Measurements from ENCODE around the gene SH2D4B. TPM values are rescaled to one million over a fixed set of nuclear protein-coding genes. Genes with fewer than 3 reads are reported as not detected.

SH2D4B gene
- total RNA-seq, 2 donors from 2014 or later: 0.12 TPM; not detected in 1

GRCh38 chr10:80582286-80582960 is 44.7 kb downstream of the SH2D4B start:
- TF ChIP-seq CTCF (IDR thresholded peaks at IDR 0.05): no peak
- no peak overlapping the region for H3K27ac ChIP-seq
- H3K36me3 ChIP-seq: no peaks in the 10 kb centered on the region
- no peak overlapping the region for H3K4me3 ChIP-seq
- H3K27me3 ChIP-seq: no peaks in the 10 kb centered on the region
- peak; percentile 5 for DNase-seq (ENCODE audit: low spot score)
- H3K9me3 ChIP-seq: no peaks in the 10 kb centered on the region
- no peaks in the 10 kb centered on the region for H3K4me1 ChIP-seq

DNA sequence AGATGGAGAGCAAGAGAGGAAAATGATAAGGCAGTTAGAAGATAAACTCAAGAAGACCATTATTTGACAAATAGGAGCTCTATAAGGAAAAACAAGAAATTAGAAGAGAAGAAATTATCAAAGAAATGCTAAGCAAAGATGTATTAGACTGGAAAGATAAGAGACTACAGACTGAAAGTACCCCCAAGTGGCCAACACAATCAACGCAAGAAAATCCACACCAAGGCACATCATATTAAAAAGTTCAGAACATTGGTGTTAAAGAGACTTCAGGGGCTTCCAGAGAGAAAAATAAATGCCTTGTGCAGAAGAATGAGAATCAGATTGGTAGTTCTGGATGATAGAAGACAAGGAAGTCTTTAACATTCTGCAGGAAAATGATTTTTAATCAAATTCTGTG is 46.0 kb downstream of the SH2D4B start:
- peak in 1 of 2 donors; percentile 20 for TF ChIP-seq CTCF (IDR thresholded peaks at IDR 0.05)
- no peak overlapping the region for H3K27ac ChIP-seq
- no peak overlapping the region for H3K4me3 ChIP-seq
- no peaks in the 10 kb centered on the region for H3K9me3 ChIP-seq
- H3K4me1 ChIP-seq: no peaks in the 10 kb centered on the region
- no peak for DNase-seq (ENCODE audit: low spot score)
- no peaks in the 10 kb centered on the region for H3K36me3 ChIP-seq
- no peaks in the 10 kb centered on the region for H3K27me3 ChIP-seq

DNA sequence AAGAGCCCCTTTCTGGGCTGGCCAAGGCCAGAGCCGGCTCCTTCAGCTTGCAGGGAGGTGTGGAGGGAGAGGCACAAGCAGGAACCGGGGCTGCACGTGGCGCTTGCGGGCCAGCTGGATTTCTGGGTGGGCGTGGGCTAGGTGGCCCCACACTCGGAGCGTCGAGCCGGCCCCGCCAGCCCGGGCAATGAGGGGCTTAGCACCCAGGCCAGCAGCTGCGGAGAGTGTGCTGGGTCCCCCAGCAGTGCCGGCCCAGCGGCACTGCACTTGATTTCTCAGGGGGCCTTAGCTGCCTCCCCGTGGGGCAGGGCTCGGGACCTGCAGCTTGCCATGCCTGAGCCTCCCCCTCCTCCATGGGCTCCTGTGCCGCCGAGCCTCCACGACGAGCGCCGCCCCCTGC is 48.1 kb downstream of the SH2D4B start:
- Histone ChIP-seq H3K27me3 (no peaks in the 10 kb centered on the region), H3K9me3 (no peaks in the 10 kb centered on the region), H3K36me3 (no peaks in the 10 kb centered on the region), H3K4me3 (no peak overlapping the region), H3K27ac (no peak overlapping the region), H3K4me1 (no peaks in the 10 kb centered on the region)
- DNase-seq (ENCODE audit: low spot score): peak; percentile 23
- TF ChIP-seq CTCF (IDR thresholded peaks at IDR 0.05): no peak

DNA sequence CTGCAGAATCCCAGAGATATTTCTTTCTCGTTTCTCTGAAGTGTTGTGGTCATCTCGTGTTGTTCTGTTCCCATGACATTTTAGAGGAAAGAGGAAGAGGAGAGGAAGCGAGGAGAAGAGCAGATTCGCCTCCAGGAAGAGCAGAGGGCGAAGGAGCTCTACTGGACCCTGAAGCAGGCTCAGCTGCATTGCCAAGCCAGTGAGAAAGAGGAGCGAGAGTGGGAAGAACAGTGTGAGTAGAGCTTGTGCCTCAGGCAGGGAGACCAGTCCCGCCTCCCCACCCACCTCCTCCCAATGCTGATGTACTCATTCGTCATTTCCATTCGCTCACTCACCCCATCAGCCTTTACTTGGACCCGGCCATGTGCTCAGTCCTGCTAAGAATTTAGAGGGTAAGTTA is 50.8 kb downstream of the SH2D4B start:
- Histone ChIP-seq H3K4me3 (no peak overlapping the region), H3K27ac (no peak overlapping the region), H3K4me1 (no peaks in the 10 kb centered on the region), H3K36me3 (no peaks in the 10 kb centered on the region), H3K9me3 (no peaks in the 10 kb centered on the region), H3K27me3 (no peaks in the 10 kb centered on the region)
- peak; percentile 7 for DNase-seq (ENCODE audit: low spot score)
- TF ChIP-seq CTCF (IDR thresholded peaks at IDR 0.05): no peak

DNA sequence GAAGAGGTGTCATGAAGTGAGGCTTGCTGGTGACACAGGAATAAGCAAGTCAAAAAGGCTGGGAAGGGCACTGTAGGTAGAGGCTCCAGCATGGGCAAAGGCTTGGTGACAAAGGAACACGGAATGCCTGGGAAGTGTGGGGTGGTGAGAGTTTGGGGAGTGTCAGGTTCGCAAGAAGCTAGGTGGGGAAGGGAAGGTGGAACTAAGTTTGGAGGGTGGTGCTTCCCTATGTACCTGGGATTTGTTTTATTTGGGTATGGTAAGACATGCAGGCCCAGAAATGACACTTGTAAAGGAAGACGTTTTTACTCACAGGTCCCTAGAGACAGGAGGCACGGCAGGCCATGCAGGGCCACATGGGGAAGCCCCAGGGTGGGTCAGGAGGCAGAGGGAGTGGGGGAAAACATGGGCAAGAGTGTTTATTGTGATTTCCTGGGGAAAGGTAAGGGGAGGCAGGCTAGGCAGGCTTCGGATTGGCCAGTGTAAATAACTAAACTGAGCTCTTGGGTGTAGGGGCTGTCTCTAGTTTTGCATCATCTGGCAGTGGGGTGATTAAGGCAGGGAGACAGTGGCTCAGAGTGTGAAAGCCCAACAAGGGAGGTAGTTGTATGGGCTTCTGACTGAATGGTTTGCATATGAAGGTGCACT is 52.1 kb downstream of the SH2D4B start:
- TF ChIP-seq CTCF (IDR thresholded peaks at IDR 0.05): no peak
- no peaks in the 10 kb centered on the region for H3K9me3 ChIP-seq
- H3K4me3 ChIP-seq: no peak overlapping the region
- no peaks in the 10 kb centered on the region for H3K36me3 ChIP-seq
- H3K27ac ChIP-seq: no peak overlapping the region
- no peaks in the 10 kb centered on the region for H3K4me1 ChIP-seq
- no peaks in the 10 kb centered on the region for H3K27me3 ChIP-seq
- DNase-seq (ENCODE audit: low spot score): no peak

All from right atrium auricular region (tissue), 2 donors.